Measurements from ENCODE around the gene AP1G1. TPM values are rescaled to one million over a fixed set of nuclear protein-coding genes. Genes with fewer than 3 reads are reported as not detected.

AP1G1 gene
- total RNA-seq, 3 donors from 2014 or later: 65.8 to 121 (median 95.7) TPM

DNA sequence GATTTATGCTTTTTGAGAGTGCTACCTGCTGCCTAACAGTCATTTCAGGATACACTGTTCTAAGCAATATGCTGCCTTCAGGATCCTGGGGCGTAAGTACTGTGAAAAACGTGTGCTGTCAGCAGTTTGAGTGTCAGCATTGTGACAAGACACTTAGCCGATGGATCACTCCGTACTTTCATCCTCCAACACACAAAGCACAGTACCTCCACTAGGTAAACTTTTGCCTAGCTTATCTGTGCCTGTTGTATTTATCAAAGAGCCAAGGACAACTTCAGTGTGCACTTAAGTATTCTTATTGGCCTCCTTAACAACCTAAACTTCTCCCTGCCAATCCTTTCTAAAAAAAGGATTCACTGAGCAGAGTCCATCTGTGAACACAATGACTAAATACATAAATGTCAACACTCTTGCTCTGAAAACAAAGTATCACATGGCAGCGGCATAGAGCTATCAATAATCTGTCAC, 50.3 kb downstream of the AP1G1 start:
- no peaks in the 10 kb centered on the region for H3K9me3 ChIP-seq
- no peak overlapping the region for H3K4me3 ChIP-seq
- DNase-seq (ENCODE audit: low spot score in 2 of 2): no peak
- no peaks in the 10 kb centered on the region for H3K4me1 ChIP-seq
- intact Hi-C loops (cut with DNase I; ENCODE audit: low total_unique reads): no loop called here
- peaks cover 7% of the 10 kb centered on the region for H3K36me3 ChIP-seq
- TF ChIP-seq, protein P1, sequence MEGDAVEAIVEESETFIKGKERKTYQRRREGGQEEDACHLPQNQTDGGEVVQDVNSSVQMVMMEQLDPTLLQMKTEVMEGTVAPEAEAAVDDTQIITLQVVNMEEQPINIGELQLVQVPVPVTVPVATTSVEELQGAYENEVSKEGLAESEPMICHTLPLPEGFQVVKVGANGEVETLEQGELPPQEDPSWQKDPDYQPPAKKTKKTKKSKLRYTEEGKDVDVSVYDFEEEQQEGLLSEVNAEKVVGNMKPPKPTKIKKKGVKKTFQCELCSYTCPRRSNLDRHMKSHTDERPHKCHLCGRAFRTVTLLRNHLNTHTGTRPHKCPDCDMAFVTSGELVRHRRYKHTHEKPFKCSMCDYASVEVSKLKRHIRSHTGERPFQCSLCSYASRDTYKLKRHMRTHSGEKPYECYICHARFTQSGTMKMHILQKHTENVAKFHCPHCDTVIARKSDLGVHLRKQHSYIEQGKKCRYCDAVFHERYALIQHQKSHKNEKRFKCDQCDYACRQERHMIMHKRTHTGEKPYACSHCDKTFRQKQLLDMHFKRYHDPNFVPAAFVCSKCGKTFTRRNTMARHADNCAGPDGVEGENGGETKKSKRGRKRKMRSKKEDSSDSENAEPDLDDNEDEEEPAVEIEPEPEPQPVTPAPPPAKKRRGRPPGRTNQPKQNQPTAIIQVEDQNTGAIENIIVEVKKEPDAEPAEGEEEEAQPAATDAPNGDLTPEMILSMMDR (IDR thresholded peaks at IDR 0.05): no peak
- TF ChIP-seq POLR2A (IDR thresholded peaks at IDR 0.05) (no peak), POLR2AphosphoS5 (IDR thresholded peaks at IDR 0.05) (no peak)
- no peaks in the 10 kb centered on the region for H3K27me3 ChIP-seq
- H3K27ac ChIP-seq: no peak overlapping the region

DNA sequence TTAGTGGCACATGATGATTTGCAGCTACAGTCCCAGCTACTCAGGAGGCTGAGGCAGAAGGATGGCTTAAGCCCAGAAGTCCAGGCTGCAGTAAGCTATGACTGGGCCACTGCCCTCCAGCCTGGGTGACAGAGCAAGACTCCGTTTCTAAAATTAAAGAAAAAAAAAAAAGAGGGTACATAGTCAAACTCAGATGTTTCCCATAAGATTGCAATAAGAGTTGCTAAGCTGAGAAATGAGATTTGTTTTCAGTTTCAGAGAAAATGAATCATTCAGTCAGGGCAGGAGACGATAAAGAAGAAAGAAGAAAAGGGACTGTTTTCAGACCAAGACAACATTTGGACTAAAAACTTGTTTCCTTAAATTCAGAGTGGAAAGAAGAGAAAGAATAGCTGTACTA, 54.0 kb downstream of the AP1G1 start:
- H3K36me3 ChIP-seq: peaks cover 7% of the 10 kb centered on the region
- TF ChIP-seq, protein P1 (IDR thresholded peaks at IDR 0.05): no peak
- TF ChIP-seq POLR2AphosphoS5 (IDR thresholded peaks at IDR 0.05) (no peak), POLR2A (IDR thresholded peaks at IDR 0.05) (no peak)

DNA sequence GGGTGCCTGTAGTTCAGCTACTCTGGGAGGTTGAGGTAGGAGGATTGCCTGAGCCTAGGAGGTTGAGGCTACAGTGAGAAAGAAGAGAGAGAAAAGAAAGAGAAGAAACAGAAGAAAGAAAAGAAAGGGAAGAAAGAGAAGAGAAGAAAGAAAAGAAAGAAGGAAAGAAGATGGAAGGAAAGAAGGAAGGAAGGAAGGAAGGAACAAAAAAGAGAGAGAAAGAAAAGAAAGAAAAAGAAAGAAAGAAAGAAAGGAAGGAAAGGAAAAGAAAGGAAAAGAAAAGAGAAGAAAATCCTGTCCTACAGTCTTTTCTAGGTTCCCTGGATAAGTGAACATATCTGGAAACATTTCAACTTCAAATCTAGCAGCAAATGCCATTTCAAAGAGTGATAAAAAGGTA, 54.5 kb downstream of the AP1G1 start:
- no peak overlapping the region for H3K4me3 ChIP-seq
- DNase-seq (ENCODE audit: low spot score in 2 of 2): no peak
- no peaks in the 10 kb centered on the region for H3K9me3 ChIP-seq
- no peak overlapping the region for H3K27ac ChIP-seq
- peaks cover 7% of the 10 kb centered on the region for H3K36me3 ChIP-seq
- intact Hi-C loops (cut with DNase I; ENCODE audit: low total_unique reads): no loop called here
- H3K27me3 ChIP-seq: no peaks in the 10 kb centered on the region
- TF ChIP-seq POLR2A (IDR thresholded peaks at IDR 0.05): no peak
- no peak for TF ChIP-seq POLR2AphosphoS5 (IDR thresholded peaks at IDR 0.05)
- TF ChIP-seq, protein P1 (IDR thresholded peaks at IDR 0.05): no peak
- no peaks in the 10 kb centered on the region for H3K4me1 ChIP-seq

More for the DNA sequence above, 54.0 kb downstream of the AP1G1 start:
- no peak overlapping the region for H3K4me3 ChIP-seq
- H3K4me1 ChIP-seq: no peaks in the 10 kb centered on the region
- intact Hi-C loops (cut with DNase I; ENCODE audit: low total_unique reads): no loop called here
- no peak overlapping the region for H3K27ac ChIP-seq
- H3K9me3 ChIP-seq: no peaks in the 10 kb centered on the region
- DNase-seq (ENCODE audit: low spot score in 2 of 2): no peak
- no peaks in the 10 kb centered on the region for H3K27me3 ChIP-seq

DNA sequence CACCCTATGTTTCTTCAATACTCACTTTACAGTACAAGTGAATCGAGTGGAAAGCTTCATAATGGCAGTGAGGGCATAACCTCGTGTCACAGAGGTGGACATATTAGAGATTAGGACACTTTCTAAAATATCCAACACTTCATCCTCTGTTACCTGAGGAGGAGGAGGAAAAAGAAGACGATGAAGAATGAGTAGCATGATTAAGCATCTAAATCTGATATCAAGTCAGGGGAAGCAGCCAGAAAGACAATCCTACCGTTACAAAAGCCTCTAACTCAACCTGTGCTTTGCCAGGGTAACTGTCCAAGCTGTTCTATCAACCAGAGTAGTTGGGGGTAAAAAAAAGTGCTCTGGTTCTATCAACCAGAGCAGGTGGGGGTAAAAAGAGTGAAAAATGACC, 60.4 kb downstream of the AP1G1 start:
- H3K27ac ChIP-seq: no peak overlapping the region
- intact Hi-C loops (cut with DNase I; ENCODE audit: low total_unique reads): no loop called here
- DNase-seq (ENCODE audit: low spot score in 2 of 2): no peak
- peaks cover 12% of the 10 kb centered on the region for H3K36me3 ChIP-seq
- no peaks in the 10 kb centered on the region for H3K4me1 ChIP-seq
- no peaks in the 10 kb centered on the region for H3K9me3 ChIP-seq
- H3K27me3 ChIP-seq: no peaks in the 10 kb centered on the region
- no peak for TF ChIP-seq POLR2A (IDR thresholded peaks at IDR 0.05)
- TF ChIP-seq, protein P1 (IDR thresholded peaks at IDR 0.05): no peak
- TF ChIP-seq POLR2AphosphoS5 (IDR thresholded peaks at IDR 0.05): no peak
- no peak overlapping the region for H3K4me3 ChIP-seq

DNA sequence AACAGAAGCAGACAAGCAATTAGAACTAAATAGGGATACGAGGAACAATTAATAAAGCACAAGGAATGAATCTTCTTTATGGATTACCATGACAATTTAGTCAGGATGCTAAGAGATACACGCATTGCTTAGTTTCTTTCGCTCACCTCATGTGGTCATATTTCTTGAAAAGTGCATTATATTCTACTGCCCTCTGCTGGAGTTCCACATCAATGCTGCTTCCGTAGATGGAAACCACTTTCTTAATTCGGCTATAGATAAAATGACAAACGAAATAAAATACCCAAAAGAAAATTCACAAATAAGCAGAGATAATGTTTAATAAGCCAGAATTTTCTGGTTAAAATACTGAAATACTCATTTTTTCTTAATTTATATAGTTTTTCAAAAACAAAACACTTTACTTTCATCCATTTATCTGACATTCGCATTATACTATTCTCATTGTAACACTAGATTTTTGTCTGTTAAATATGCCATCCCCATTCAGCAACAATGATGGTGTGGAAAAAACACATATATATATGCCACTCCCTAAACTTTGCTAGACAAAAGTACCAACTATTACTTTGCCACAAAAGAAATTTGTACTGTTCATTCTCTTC, 62.1 kb downstream of the AP1G1 start:
- H3K36me3 ChIP-seq: peaks cover 12% of the 10 kb centered on the region
- no peak overlapping the region for H3K27ac ChIP-seq
- H3K4me3 ChIP-seq: no peak overlapping the region
- intact Hi-C loops (cut with DNase I; ENCODE audit: low total_unique reads): no loop called here
- no peaks in the 10 kb centered on the region for H3K27me3 ChIP-seq
- no peak for DNase-seq (ENCODE audit: low spot score in 2 of 2)
- no peaks in the 10 kb centered on the region for H3K4me1 ChIP-seq
- TF ChIP-seq POLR2AphosphoS5 (IDR thresholded peaks at IDR 0.05): no peak
- TF ChIP-seq POLR2A (IDR thresholded peaks at IDR 0.05): no peak
- TF ChIP-seq, protein P1 (IDR thresholded peaks at IDR 0.05): peak; percentile 35 to 62 (median 52)
- H3K9me3 ChIP-seq: no peaks in the 10 kb centered on the region

Data from breast epithelium (tissue), 4 donors.